ENCODE measurements around the gene SIT1. TPM values are rescaled to one million over a fixed set of nuclear protein-coding genes. Genes with fewer than 3 reads are reported as not detected.

The SIT1 gene
- polyA plus RNA-seq, 3 donors = 0.27 to 0.36 TPM; not detected in 1

- Mint-ChIP-seq H3K9me3 (peaks cover 0 to 3% (median 0%) of the 10 kb centered on the region in 7 donors), H3K4me1 (peaks cover 9% of the 10 kb centered on the region), H3K27me3 (ENCODE audit: low read depth in 3 of 3) (peaks cover 4 to 22% (median 6%) of the 10 kb centered on the region in 3 donors), H3K4me3 (no peak overlapping the region), H3K27ac (no peak overlapping the region), H3K36me3 (no peaks in the 10 kb centered on the region)
- no peak for TF ChIP-seq CTCF (IDR thresholded peaks at IDR 0.05)
- Histone ChIP-seq H3K4me1 (ENCODE audit: control insufficient read depth in 1 of 2, insufficient read depth in 2 of 2, low read length in 2 of 2) (peaks cover 14 to 19% of the 10 kb centered on the region in 2 donors), H3K27ac (ENCODE audit: low read depth in 1 of 2, low read length in 2 of 2) (no peak overlapping the region), H3K4me3 (replicated peaks in 1 of 3; ENCODE audit: low read depth in 2 of 3, low read length in 3 of 3) (no peak overlapping the region), H2AFZ (ENCODE audit: insufficient read depth, low read depth, low read length, poor library complexity, severe bottlenecking) (no peak overlapping the region), H3K27me3 (ENCODE audit: control insufficient read depth in 2 of 2, insufficient read depth in 2 of 2, low read length in 2 of 2) (peaks cover 0 to 15% of the 10 kb centered on the region in 2 donors), H3K36me3 (replicated peaks in 1 of 2; ENCODE audit: control insufficient read depth in 1 of 2, insufficient read depth in 2 of 2, low read length in 2 of 2) (no peaks in the 10 kb centered on the region), H3K9ac (ENCODE audit: insufficient read depth, low read length, poor library complexity, severe bottlenecking) (no peak overlapping the region), H3K79me2 (ENCODE audit: insufficient read depth, low read length) (no peaks in the 10 kb centered on the region), H4K20me1 (ENCODE audit: insufficient read depth, low read length) (no peaks in the 10 kb centered on the region), H3K9me3 (replicated peaks in 1 of 2; ENCODE audit: control insufficient read depth in 1 of 2, insufficient read depth in 1 of 2, low read length in 2 of 2) (no peaks in the 10 kb centered on the region), H3K4me2 (replicated peaks; ENCODE audit: extremely low read depth, low read length, poor library complexity, severe bottlenecking) (no peak overlapping the region)
- WGBS (ENCODE audit: insufficient coverage) = 91% methylated on average over 7 of the region's 11 CpGs
- intact Hi-C loops (cut with micrococcal nuclease) = no loop called here
- no peak for DNase-seq
These were observed 35.8 kb upstream of the SIT1 start for GRCh38 chr9:35686222-35687203.

GRCh38 chr9:35685506-35685905 lies 34.8 kb upstream of the SIT1 start:
- peaks cover 5% of the 10 kb centered on the region for H3K4me1 Mint-ChIP-seq
- 96% methylated on average over 13 of the region's 13 CpGs for WGBS (ENCODE audit: insufficient coverage)
- Histone ChIP-seq H3K36me3 (replicated peaks in 1 of 2; ENCODE audit: control insufficient read depth in 1 of 2, insufficient read depth in 2 of 2, low read length in 2 of 2) (no peaks in the 10 kb centered on the region), H3K79me2 (ENCODE audit: insufficient read depth, low read length) (no peaks in the 10 kb centered on the region), H3K4me2 (replicated peaks; ENCODE audit: extremely low read depth, low read length, poor library complexity, severe bottlenecking) (no peak overlapping the region), H3K4me3 (replicated peaks in 1 of 3; ENCODE audit: low read depth in 2 of 3, low read length in 3 of 3) (no peak overlapping the region), H3K9ac (ENCODE audit: insufficient read depth, low read length, poor library complexity, severe bottlenecking) (no peak overlapping the region), H3K9me3 (replicated peaks in 1 of 2; ENCODE audit: control insufficient read depth in 1 of 2, insufficient read depth in 1 of 2, low read length in 2 of 2) (no peaks in the 10 kb centered on the region), H3K4me1 (ENCODE audit: control insufficient read depth in 1 of 2, insufficient read depth in 2 of 2, low read length in 2 of 2) (peaks cover 9 to 12% of the 10 kb centered on the region in 2 donors), H3K27ac (ENCODE audit: low read depth in 1 of 2, low read length in 2 of 2) (no peak overlapping the region), H4K20me1 (ENCODE audit: insufficient read depth, low read length) (no peaks in the 10 kb centered on the region), H2AFZ (ENCODE audit: insufficient read depth, low read depth, low read length, poor library complexity, severe bottlenecking) (no peak overlapping the region), H3K27me3 (ENCODE audit: control insufficient read depth in 2 of 2, insufficient read depth in 2 of 2, low read length in 2 of 2) (peaks cover 0 to 15% of the 10 kb centered on the region in 2 donors)
- no peak overlapping the region for H3K27ac Mint-ChIP-seq
- TF ChIP-seq CTCF (IDR thresholded peaks at IDR 0.05) = no peak
- H3K9me3 Mint-ChIP-seq = peaks cover 0 to 3% (median 0%) of the 10 kb centered on the region in 7 donors
- DNase-seq = no peak
- H3K27me3 Mint-ChIP-seq (ENCODE audit: low read depth in 3 of 3) = peaks cover 6 to 18% (median 8%) of the 10 kb centered on the region in 3 donors
- no peaks in the 10 kb centered on the region for H3K36me3 Mint-ChIP-seq
- no peak overlapping the region for H3K4me3 Mint-ChIP-seq
- intact Hi-C loops (cut with micrococcal nuclease) = no loop called here
